Fibroblast of peridontal ligament (primary cell): ENCODE data around the gene CNPY3.
"Not testable (repeated sequence)": the region's sequence is repeated elsewhere in the genome, so short reads cannot be mapped to it uniquely, and the experiment has no call there.

Experiments
- DNase-seq: peaks from one replicate; pipeline ENCODE4 v3.0.0-alpha.2; 2010; ENCODE audit errors: extremely low read depth

CNPY3 gene

GRCh38 chr6:42928986-42929820, at the start of gene CNPY3:
CNPY3 (plus strand) TSS chr6:42929480; CDS start chr6:42929571, 91 bp downstream.
- peak; percentile 96 for DNase-seq

DNA sequence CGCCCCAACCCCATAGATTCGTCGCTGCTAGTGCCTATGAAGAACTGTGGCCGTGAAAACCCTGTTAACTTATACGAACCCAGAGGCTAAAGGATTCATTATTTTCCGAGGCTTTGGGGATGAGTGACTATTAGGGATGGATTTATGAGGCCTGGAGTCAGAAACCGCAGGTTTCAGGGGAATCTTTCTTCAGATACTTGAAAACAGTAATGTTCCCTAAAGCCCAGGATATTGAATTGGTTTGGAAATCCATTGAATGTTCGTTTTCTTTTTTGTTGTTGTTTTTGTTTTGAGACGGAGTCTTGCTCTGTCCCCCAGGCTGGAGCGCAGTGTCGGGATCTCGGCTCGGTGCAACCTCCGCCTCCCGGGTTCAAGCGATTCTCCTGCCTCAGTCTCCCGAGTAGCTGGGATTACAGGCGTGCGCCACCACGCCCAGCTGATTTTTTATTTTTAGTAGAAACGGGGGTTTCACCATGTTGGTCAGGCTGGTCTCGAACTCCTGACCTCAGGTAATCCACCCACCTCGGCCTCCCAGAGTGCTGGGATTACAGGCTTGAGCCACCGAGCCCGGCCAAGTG, 49.0 kb upstream of the CNPY3 start:
- not testable (repeated sequence) for DNase-seq

DNA sequence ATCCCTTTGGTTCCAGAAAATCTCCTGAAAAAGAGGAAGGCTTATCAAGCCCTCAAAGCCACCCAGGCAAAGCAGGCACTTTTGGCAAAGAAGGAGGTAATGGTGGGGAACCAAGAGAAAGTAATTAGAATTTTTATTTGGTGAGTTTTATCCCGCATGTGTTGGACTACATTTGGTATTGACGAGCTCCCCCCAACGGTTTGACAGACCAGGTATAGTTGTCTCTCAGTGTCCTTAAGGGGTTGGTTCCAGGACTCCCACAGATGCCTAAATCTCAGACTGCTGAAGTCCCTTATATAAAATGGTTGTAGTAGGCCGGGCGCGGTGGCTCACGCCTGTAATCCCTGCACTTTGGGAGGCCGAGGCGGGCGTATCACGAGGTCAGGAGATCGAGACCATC, 48.4 kb upstream of the CNPY3 start:
- DNase-seq: not testable (repeated sequence)

DNA sequence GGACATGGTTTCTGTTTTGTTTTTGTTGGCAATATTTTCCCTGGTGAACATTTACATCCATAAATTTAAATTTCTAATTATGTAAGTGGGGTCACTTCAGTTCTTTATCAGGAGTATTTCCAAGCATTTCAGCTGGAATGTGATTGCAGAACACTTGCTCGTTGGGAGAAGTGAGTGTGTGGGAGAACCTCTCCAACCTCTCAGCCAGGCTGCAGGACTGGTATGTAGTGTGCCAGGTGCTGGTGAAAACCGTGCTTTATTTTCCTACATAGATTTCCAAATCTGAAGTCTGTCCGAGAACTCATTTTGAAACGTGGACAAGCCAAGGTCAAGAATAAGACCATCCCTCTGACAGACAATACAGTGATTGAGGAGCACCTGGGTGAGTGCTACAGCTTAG, 43.6 kb upstream of the CNPY3 start:
- no peak for DNase-seq

DNA sequence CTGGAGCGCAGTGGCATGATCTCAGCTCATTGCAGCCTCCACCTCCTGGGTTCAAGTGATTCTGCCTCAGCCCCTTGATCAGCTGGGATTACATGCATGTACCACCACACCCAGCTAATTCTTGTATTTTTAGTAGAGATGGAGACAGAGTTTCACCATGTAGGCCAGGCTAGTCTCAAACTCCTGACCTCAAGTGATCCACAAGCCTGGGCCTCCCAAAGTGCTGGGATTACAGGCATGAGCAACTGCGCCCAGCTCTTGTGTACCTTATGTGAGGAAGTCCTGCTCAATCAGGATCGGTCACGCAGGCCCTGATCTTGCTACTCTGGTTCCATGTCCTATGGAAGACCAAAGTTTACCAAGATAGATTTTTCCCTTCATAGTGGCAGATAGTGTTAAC, 41.1 kb upstream of the CNPY3 start:
- DNase-seq: not testable (repeated sequence)

DNA sequence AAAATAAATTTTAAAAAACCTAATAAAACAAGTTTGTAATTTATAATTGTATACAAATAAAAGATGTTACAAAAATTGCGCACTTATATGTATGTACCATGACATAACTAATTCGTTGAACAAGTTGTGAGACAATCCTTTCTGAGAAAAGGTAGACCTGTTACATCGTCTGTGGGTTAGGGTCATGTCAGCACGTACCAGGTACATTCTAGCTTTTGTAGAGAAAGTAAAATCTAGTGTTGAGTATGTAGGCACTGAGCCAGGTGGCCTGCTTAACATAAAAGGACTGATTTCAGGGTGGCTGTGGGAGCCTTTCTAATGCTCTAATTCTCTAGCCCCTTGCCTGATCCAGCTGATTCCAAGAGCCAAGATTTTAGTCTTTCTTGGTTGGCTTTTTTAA, 39.5 kb upstream of the CNPY3 start:
- DNase-seq: no peak

DNA sequence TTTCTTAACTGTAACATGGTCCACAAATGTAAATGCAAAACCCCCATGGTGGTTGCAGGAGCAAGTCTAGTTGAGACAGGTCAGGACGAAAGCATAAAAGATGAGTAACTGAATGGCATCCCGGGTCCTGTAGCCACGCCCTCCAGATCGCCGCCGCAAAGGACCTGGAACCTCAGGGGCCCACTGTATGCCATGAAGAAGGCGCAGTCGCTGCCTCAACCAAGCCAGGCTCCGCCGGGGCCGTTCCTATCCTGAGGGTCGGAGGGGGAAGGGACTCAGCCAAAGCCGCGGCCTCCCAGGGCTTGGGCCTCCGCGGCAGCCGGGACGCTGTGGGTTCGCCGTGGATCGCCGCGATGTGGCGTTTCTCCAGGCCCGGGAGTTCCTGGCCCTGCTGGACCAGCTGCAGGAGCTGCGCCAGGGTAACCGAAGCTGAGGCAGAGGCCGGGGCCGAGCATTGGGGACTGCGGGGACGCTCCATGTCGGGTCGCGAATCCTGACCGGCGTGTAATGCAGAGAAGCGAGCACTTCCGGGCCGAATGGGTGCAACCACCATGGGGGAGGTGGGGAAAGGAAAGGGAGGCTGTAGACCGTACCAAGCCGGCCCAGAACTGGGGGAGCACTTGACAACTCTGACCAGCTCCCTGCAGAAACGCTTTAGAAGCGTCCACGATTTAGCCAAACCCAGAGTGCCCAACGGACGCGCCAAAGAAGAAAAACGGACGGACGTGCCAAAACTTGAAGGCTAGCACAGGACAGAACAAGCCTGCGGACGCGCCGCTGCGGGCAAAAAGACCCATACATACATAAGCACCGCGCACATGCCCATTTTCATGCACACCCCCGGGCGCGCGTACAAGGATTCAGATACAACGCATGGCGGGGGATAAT, 38.7 kb upstream of the CNPY3 start:
- peak; percentile 97 for DNase-seq

DNA sequence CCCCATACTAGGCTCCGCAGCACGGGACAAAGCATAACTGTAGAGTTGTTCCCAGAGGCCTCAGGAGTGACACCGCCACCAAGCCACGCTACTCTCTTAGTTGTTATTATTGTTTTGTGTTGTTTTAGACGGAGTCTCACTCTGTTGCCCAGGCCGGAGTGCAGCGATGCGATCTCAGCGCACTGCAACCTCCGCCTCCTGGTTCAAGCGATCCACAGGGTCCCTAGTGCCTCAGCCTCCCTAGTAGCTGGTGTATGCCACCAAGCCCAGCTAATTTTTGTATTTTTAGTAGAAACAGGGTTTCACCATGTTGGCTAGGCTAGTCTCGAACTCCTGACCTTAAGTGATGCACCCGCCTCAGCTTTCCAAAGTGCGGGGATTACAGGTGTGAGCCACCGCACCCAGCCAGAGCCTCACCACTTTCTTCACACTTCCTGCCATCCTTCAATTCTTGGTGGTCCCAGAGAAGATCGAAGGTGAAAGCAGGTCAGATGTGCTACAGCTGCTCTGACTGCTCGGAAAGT, 38.0 kb upstream of the CNPY3 start:
- DNase-seq: no peak

DNA sequence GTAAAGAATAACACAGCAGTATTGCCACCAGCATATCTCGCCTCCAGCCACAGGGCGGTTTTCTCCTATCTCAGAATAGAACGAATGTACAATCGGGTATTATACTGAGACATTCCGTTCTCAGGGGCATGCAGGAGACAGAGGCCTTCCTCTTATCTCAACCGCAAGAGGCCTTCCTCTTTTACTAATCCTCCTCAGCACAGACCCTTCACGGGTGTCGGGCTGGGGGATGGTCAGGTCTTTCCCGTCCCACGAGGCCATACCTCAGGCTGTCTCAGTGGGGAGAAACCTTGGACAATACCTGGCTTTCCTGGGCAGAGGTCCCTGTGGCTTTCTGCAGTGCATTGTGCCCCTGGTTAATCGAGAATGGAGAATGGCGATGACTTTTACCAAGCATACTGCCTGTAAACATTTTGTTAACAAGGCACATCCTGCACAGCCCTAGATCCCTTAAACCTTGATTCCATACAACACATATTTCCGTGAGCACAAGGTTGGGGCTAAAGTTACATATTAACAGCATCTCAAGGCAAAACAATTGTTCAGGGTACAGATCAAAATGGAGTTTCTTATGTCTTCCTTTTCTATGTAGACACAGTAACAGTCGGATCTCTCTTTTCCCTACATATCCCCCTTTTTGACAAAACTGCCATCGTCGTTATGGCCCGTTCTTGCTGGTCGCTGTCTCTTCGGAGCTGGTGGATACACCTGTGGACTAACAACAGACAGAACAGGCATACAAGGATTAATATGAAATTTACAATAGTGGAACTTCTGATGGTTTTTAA, 35.0 kb upstream of the CNPY3 start:
- DNase-seq: not testable (repeated sequence)

DNA sequence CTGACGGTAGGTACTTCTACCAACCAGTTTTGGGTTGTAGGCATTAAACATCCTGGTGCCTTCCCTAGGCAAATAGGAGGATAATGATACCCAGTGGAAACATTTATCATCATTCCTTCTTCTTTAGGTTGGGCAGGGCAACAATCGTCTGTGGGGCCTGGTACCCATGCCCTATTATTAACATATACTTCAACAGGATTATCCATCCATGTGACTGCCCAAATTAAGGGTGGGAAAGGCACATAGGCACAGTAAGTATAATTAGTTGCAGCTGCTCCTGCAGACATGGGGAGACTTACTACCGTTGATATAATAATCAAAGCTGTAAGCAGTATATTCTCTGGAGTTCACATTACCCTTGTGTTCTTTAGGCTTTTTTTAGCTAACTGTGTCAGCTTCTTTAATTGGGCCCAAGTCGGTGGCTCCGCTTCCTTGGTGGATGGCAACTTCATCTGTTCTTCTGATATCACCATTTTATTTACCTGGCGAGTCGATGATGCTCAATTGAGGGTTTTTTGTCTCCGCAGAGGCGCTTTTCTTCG, 33.0 kb upstream of the CNPY3 start:
- DNase-seq: no peak

DNA sequence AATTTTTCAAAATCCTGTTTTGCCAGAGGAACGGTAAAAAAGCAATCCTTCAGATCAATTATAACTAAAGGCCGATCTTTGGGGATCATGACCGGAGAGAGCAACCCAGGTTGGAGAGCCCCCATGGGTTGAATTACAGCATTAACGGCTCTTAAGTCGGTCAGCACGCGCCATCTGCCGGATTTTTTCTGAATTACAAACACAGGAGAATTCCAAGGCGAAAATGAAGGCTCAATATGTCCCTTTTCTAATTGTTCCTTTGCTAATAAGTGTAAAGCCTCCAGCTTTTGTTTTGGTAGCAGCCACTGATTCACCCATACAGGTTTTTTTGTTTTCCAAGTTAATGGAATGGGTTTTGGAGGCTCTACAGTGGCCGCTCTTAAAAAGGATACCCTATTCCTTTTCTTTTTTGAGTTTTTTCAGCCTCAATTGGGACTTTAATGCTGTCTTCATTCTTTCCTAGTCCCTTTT, 30.4 kb upstream of the CNPY3 start:
- peak; percentile 75 for DNase-seq

GRCh38 chr6:42899871-42900270, 29.4 kb upstream of the CNPY3 start:
- no peak for DNase-seq

- DNase-seq: peak; percentile 89
Observed at GRCh38 chr6:42901538-42901957, 27.7 kb upstream of the CNPY3 start.

DNA sequence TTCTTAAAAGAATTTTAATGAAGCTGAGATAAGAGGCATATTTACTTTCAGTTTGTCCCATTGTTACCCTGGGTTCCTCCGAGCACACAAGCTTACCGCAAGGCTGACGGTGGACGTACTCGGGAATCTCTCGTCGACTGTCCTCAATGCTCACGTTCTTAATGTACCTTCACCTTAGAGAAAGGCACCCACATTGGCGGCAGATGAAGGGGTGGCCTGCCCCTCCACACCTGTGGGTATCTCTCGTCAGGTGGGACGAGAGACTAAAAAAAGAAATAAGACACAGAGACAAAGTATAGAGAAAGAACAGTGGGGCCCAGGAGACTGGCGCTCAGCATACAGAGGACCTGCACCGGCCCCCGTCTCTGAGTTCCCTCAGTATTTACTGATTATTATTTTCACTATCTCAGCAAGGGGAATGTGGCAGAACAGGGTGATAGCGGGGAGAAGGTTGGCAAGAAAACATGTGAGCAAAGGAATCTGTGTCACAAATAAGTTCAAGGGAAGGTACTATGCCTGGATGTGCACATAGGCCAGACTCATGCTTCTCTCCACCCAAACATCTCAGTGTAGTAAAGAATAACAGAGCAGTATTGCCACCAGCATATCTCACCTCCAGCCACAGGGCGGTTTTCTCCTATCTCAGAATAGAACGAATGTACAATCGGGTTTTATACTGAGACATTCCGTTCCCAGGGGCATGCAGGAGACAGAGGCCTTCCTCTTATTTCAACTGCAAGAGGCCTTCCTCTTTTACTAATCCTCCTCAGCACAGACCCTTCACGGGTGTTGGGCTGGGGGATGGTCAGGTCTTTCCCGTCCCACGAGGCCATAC, 26.6 kb upstream of the CNPY3 start:
- DNase-seq: not testable (repeated sequence)

DNA sequence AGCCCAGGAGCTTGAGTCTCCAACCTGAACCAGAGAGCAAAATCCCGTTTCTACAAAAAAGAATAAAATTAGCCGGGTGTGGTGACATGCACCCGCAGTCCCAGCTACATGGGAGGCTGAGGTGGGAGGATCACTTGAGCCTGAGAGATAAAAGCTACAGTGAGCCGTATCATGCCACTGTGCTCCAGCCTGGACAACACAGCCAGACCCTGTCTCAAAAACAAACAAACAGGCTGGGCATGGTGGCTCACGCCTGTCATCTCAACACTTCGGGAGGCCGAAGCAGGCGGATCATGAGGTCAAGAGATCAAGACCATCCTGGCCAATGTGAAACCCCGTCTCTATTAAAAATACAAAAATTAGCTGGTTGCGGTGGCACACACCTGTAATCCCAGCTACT, 24.8 kb upstream of the CNPY3 start:
- no peak for DNase-seq

- no peak for DNase-seq
Observed at GRCh38 chr6:42907336-42907735, 21.9 kb upstream of the CNPY3 start.

DNA sequence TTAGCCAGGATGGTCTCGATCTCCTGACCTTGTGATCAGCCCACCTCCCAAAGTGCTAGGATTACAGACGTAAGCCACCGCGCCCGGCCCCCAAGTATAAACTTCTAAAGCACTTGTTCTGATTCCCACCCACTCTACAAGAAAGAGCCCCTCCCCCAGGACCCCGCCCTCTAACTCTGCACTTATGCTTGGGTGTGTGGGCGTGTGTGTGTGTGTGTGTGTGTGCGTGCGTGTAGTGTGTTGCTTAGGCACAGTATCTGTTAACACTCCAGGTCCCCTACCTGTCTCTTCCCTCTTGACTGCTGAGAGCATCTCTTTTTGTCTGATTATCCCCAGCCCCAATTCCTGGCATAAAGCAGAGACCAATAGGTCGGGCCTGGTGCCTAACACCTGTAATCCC, 19.4 kb upstream of the CNPY3 start:
- DNase-seq: no peak

- DNase-seq: no peak
Observed at GRCh38 chr6:42911171-42912021, 17.9 kb upstream of the CNPY3 start.

DNA sequence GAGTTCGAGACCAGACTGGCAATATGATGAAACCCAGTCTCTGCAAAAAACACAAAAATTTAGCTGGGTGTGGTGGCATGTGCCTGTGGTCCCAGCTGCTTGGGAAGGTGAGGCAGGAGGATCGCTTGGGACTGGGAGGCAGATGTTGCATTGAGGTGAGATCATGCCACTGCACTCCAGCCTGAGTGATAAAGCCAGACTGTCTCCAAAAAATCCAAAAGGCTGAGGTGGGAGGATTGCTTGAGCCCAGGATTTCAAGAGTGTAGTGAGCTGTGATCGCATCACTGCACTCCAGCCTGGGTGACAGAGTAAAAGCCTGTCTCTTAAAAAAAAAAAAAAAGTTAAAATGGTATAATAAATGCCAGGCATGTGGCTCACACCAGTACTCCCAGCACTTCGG, 14.7 kb upstream of the CNPY3 start:
- no peak for DNase-seq
